H9 (cell line): ENCODE results near the gene ZC3H8. TPM values are rescaled to one million over a fixed set of nuclear protein-coding genes. Genes with fewer than 3 reads are reported as not detected.
"Not testable (repeated sequence)": the region's sequence is repeated elsewhere in the genome, so short reads cannot be mapped to it uniquely, and the experiment has no call there.

Source experiments
- DNase-seq: peaks from one replicate; pipeline ENCODE4 v3.0.0-alpha.2; 2017
- H2AFZ ChIP-seq: one replicate; pipeline ENCODE4 v1.6.1; 2013; ENCODE audit warnings: mild to moderate bottlenecking, low read length, control low read depth, moderate library complexity
- H2AK5ac ChIP-seq: 2 replicates; pipeline ENCODE4 v1.6.1; 2013; ENCODE audit warnings: low read length, control low read depth, mixed read lengths; ENCODE audit not compliant: insufficient read length
- H2BK120ac ChIP-seq: one replicate; pipeline ENCODE4 v1.6.1; 2013; ENCODE audit warnings: low read depth, mild to moderate bottlenecking, low read length, control low read depth, inconsistent platforms; ENCODE audit not compliant: poor library complexity, severe bottlenecking
- H2BK12ac ChIP-seq: 2 replicates; pipeline ENCODE4 v1.6.1; 2013; ENCODE audit warnings: low read length, control low read depth, mixed read lengths, low read depth; ENCODE audit not compliant: insufficient read length
- H2BK15ac ChIP-seq: 2 replicates; pipeline ENCODE4 v1.6.1; 2013; ENCODE audit warnings: low read depth, low read length, control low read depth
- H2BK20ac ChIP-seq: one replicate; pipeline ENCODE4 v1.6.1; 2013; ENCODE audit warnings: low read depth, mild to moderate bottlenecking, low read length, control low read depth, inconsistent platforms; ENCODE audit not compliant: poor library complexity, severe bottlenecking
- H2BK5ac ChIP-seq: 2 replicates; pipeline ENCODE4 v1.6.1; 2013; ENCODE audit warnings: low read length, control low read depth, mixed read lengths; ENCODE audit not compliant: insufficient read length
- H3K14ac ChIP-seq: 2 replicates; pipeline ENCODE4 v1.6.1; 2013; ENCODE audit warnings: low read length, control low read depth; ENCODE audit not compliant: insufficient read depth
- H3K18ac ChIP-seq: 2 replicates; pipeline ENCODE4 v1.6.1; 2013; ENCODE audit warnings: low read depth, mild to moderate bottlenecking, mixed read lengths, low read length, control low read depth; ENCODE audit not compliant: insufficient read length
- H3K23ac ChIP-seq: 2 replicates; pipeline ENCODE4 v1.6.1; 2013; ENCODE audit warnings: low read length, control low read depth, mixed read lengths, low read depth; ENCODE audit not compliant: insufficient read length
- H3K23me2 ChIP-seq: 2 replicates; pipeline ENCODE4 v1.6.1; 2013; ENCODE audit warnings: low read depth, mild to moderate bottlenecking, mixed read lengths, low read length, control low read depth; ENCODE audit not compliant: insufficient read length, poor library complexity, severe bottlenecking
- H3K27ac ChIP-seq: 2 replicates; pipeline ENCODE4 v1.5.1; 2013; ENCODE audit warnings: low read length, control low read depth, mixed read lengths, low read depth; ENCODE audit not compliant: insufficient read length
- H3K27me3 ChIP-seq: 2 replicates; pipeline ENCODE4 v1.6.1; 2013; ENCODE audit warnings: low read length, control low read depth, inconsistent platforms; ENCODE audit not compliant: insufficient read depth
- H3K4ac ChIP-seq: 2 replicates; pipeline ENCODE4 v1.6.1; 2013; ENCODE audit warnings: low read depth, mild to moderate bottlenecking, control low read depth, inconsistent platforms, low read length, moderate library complexity
- H3K4me1 ChIP-seq: 2 replicates; pipeline ENCODE4 v1.6.1; 2013; ENCODE audit warnings: low read length, control low read depth, inconsistent platforms; ENCODE audit not compliant: insufficient read depth
- H3K4me2 ChIP-seq: 2 replicates; pipeline ENCODE4 v1.6.1; 2013; ENCODE audit warnings: low read length, control low read depth, mixed read lengths; ENCODE audit not compliant: insufficient read length, insufficient read depth
- H3K56ac ChIP-seq: 2 replicates; pipeline ENCODE4 v1.6.1; 2013; ENCODE audit warnings: low read depth, mild to moderate bottlenecking, mixed read lengths, low read length, control low read depth; ENCODE audit not compliant: insufficient read length
- H3K79me1 ChIP-seq: 2 replicates; pipeline ENCODE4 v1.6.1; 2013; ENCODE audit warnings: low read depth, mild to moderate bottlenecking, moderate library complexity, low read length, control low read depth, inconsistent platforms; ENCODE audit not compliant: insufficient read depth, poor library complexity, severe bottlenecking
- H3K79me2 ChIP-seq: 2 replicates; pipeline ENCODE4 v1.6.1; 2013; ENCODE audit warnings: low read length, control low read depth, inconsistent platforms; ENCODE audit not compliant: insufficient read depth
- H3K9ac ChIP-seq: 2 replicates; pipeline ENCODE4 v1.6.1; 2013; ENCODE audit warnings: low read length, control low read depth, mixed read lengths; ENCODE audit not compliant: insufficient read length; ENCODE audit errors: extremely low read depth
- H3K9me3 ChIP-seq: one replicate; pipeline ENCODE4 v1.6.1; 2013; ENCODE audit warnings: low read depth, low read length, inconsistent platforms; ENCODE audit not compliant: control insufficient read depth
- H3T11ph ChIP-seq: one replicate; pipeline ENCODE4 v1.6.1; 2013; ENCODE audit warnings: mild to moderate bottlenecking, low read length, control low read depth, inconsistent platforms
- H4K20me1 ChIP-seq: one replicate; pipeline ENCODE4 v1.6.1; 2013; ENCODE audit not compliant: control insufficient read depth, insufficient read length, insufficient read depth
- H4K5ac ChIP-seq: 2 replicates; pipeline ENCODE4 v1.6.1; 2013; ENCODE audit warnings: low read depth, mild to moderate bottlenecking, mixed read lengths, low read length, control low read depth; ENCODE audit not compliant: insufficient read length
- H4K8ac ChIP-seq: replicated peaks from 2 replicates; pipeline ENCODE4 v1.6.1; 2013; ENCODE audit warnings: low read length, control low read depth, mixed read lengths, low read depth; ENCODE audit not compliant: insufficient read length
- H4K91ac ChIP-seq: 2 replicates; pipeline ENCODE4 v1.6.1; 2013; ENCODE audit warnings: low read depth, mild to moderate bottlenecking, moderate library complexity, mixed read lengths, low read length, control low read depth; ENCODE audit not compliant: insufficient read length
- H3K27ac Mint-ChIP-seq, 3 experiments: 2 replicates in 2 of 3; 3 replicates in 1 of 3; pipeline ENCODE4 v1.8.0; 2020 to 2021; ENCODE audit warnings: mixed read lengths in 3 of 3, mild to moderate bottlenecking in 1 of 3, moderate library complexity in 1 of 3
- H3K27me3 Mint-ChIP-seq: 2 replicates; pipeline ENCODE4 v1.8.0; 2021; ENCODE audit warnings: low read depth, mild to moderate bottlenecking, moderate library complexity, mixed read lengths
- H3K36me3 Mint-ChIP-seq, 3 experiments: 2 replicates in 2 of 3; 3 replicates in 1 of 3; pipeline ENCODE4 v1.8.0; 2020 to 2021; ENCODE audit warnings: low read depth in 3 of 3, mixed read lengths in 3 of 3; ENCODE audit not compliant: insufficient read depth in 1 of 3
- H3K4me1 Mint-ChIP-seq, 2 experiments: 2 replicates each; pipeline ENCODE4 v1.8.0; 2020; ENCODE audit warnings: mixed read lengths in 2 of 2
- H3K4me3 Mint-ChIP-seq, 2 experiments: 2 replicates in 1 of 2; 3 replicates in 1 of 2; pipeline ENCODE4 v1.8.0; 2020 to 2021; ENCODE audit warnings: mild to moderate bottlenecking in 2 of 2, mixed read lengths in 2 of 2, moderate library complexity in 1 of 2
- H3K9me3 Mint-ChIP-seq, 2 experiments: 2 replicates in 1 of 2; 3 replicates in 1 of 2; pipeline ENCODE4 v1.8.0; 2020; ENCODE audit warnings: mild to moderate bottlenecking in 2 of 2, mixed read lengths in 2 of 2, moderate library complexity in 1 of 2
- CTCF ChIP-seq: fragments of 200-600 bp; sonication (generic); conservative IDR thresholded peaks from 3 replicates; pipeline ENCODE4 v1.8.0; 2021; ENCODE audit warnings: antibody characterized with exemption, mild to moderate bottlenecking
- WGBS: extraction: QIAGEN DNeasy Blood & Tissue Kit; methylation state at CpG from one replicate; pipeline ENCODE4 v1.1.7; 2013; ENCODE audit warnings: missing lambda C conversion rate, low lambda C conversion rate, mixed read lengths; ENCODE audit not compliant: insufficient read length; ENCODE audit errors: extremely low coverage; 5-methylcytosine and 5-hydroxymethylcytosine counted together
- total RNA-seq: library from RNA; stranded (reverse); gene quantifications from 2 replicates; pipeline ENCODE4 v1.2.1, GENCODE V29; 2021

ZC3H8 gene
- total RNA-seq, 1 experiment from 2014 or later, result 6.9 TPM

GRCh38 chr2:112216167-112216566 lies 38.7 kb downstream of the ZC3H8 start:
- H2AFZ ChIP-seq, result no peak overlapping the region
- no peak for TF ChIP-seq CTCF
- H2BK12ac ChIP-seq, result no peak overlapping the region
- H2BK120ac ChIP-seq, result no peak overlapping the region
- H3K4me2 ChIP-seq, result no peak overlapping the region
- no peak overlapping the region for H3K56ac ChIP-seq
- peaks cover 4 to 5% of the 10 kb centered on the region in 2 experiments; a peak in 2 of 5 replicates for H3K9me3 Mint-ChIP-seq
- no peak overlapping the region for H3T11ph ChIP-seq
- no peak for DNase-seq
- no peak overlapping the region for H3K14ac ChIP-seq
- no peaks in the 10 kb centered on the region for H4K20me1 ChIP-seq
- H3K23me2 ChIP-seq, result no peaks in the 10 kb centered on the region
- H3K23ac ChIP-seq, result no peak overlapping the region
- WGBS, result no CpG with 5 or more reads among the region's 3 CpGs
- no peak overlapping the region for H3K9ac ChIP-seq
- no peak overlapping the region for H3K4ac ChIP-seq
- no peaks in the 10 kb centered on the region for H3K27me3 Mint-ChIP-seq
- H3K36me3 Mint-ChIP-seq, result peaks cover 13 to 31% (median 27%) of the 10 kb centered on the region in 3 experiments; a peak in 6 of 7 replicates
- H3K4me1 ChIP-seq, result no peaks in the 10 kb centered on the region
- no peak overlapping the region for H2BK5ac ChIP-seq
- no peak overlapping the region for H4K91ac ChIP-seq
- H4K8ac ChIP-seq, result no peak overlapping the region
- no peaks in the 10 kb centered on the region for H3K79me2 ChIP-seq
- no peak overlapping the region for H3K4me3 Mint-ChIP-seq
- H3K27me3 ChIP-seq, result no peaks in the 10 kb centered on the region
- no peak overlapping the region for H2BK20ac ChIP-seq
- H3K27ac ChIP-seq, result no peak overlapping the region
- no peaks in the 10 kb centered on the region for H3K79me1 ChIP-seq
- H2BK15ac ChIP-seq, result no peak overlapping the region
- H3K27ac Mint-ChIP-seq, result no peak overlapping the region
- H3K9me3 ChIP-seq, result no peaks in the 10 kb centered on the region
- no peak overlapping the region for H2AK5ac ChIP-seq
- no peaks in the 10 kb centered on the region for H3K4me1 Mint-ChIP-seq
- no peak overlapping the region for H3K18ac ChIP-seq
- no peak overlapping the region for H4K5ac ChIP-seq

DNA sequence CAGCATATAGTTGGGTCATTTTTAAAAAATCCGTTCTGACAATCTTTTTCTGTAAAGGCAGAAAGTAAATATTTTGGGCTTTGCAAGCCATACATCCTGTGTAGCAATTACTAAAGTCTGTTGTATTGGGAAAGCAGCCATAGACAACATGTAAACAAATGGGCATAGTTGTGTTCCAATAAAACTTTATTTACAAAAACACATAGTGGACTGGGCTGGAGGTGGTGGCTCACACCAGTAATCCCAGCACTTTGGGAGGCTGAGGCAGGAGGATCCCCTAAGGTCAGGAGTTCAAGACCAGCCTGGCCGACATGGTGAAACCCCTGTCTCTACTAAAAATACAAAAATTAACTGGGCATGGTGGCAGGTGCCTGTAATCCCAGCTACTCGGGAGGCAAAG lies 46.9 kb downstream of the ZC3H8 start:
- H4K20me1 ChIP-seq, H3K79me1 ChIP-seq, H3K27ac Mint-ChIP-seq: not testable (repeated sequence)

More for the DNA sequence above, 46.9 kb downstream of the ZC3H8 start:
- not testable (repeated sequence) for H3K9me3 ChIP-seq, H3K4me2 ChIP-seq, H4K5ac ChIP-seq, H3K9ac ChIP-seq, H3K18ac ChIP-seq, H4K8ac ChIP-seq, H3K4ac ChIP-seq, H3K79me2 ChIP-seq, H2BK12ac ChIP-seq, H3K23ac ChIP-seq, H3K14ac ChIP-seq, H3K4me1 ChIP-seq, H3K4me3 Mint-ChIP-seq, H3K27ac ChIP-seq, H3K56ac ChIP-seq, H2AK5ac ChIP-seq, H3K4me1 Mint-ChIP-seq, H2BK20ac ChIP-seq, H3K27me3 Mint-ChIP-seq, H3K23me2 ChIP-seq, H3T11ph ChIP-seq, H3K27me3 ChIP-seq, H2BK5ac ChIP-seq, DNase-seq, H2BK15ac ChIP-seq, H4K91ac ChIP-seq, H2BK120ac ChIP-seq, H2AFZ ChIP-seq
- H3K9me3 Mint-ChIP-seq, result peaks cover 19 to 20% of the 10 kb centered on the region in 2 experiments
- no CpG with 5 or more reads among the region's 3 CpGs for WGBS
- H3K36me3 Mint-ChIP-seq, result peaks cover 4 to 22% (median 15%) of the 10 kb centered on the region in 3 experiments
